Activated CD8-positive, alpha-beta T cell treated with anti-CD3 and anti-CD28 coated beads, Interleukin-2, amount 10 ng/mL, durations not matched to agents 7 days and 5 days (primary cell): Measurements from ENCODE around the gene DLGAP3. TPM values are rescaled to one million over a fixed set of nuclear protein-coding genes. Genes with fewer than 3 reads are reported as not detected.
"Not testable (repeated sequence)": the region's sequence is repeated elsewhere in the genome, so short reads cannot be mapped to it uniquely, and the experiment has no call there.

Experiments used
- ATAC-seq: fragments of 150-1000 bp; cut with Tn5 transposase; one replicate; pipeline ENCODE4 v1.10.0; 2021; ENCODE audit warnings: moderate library complexity
- CTCF ChIA-PET: fragments of 350-600 bp; sonication (Branson Sonifier 250); formaldehyde crosslinking; loops from one replicate; lab custom pipeline; 2021; ENCODE audit warnings: antibody characterized with exemption; lab: Charles Lee
- POLR2A ChIA-PET: fragments of 350-600 bp; sonication (Branson Sonifier 250); formaldehyde crosslinking; loops from one replicate; lab custom pipeline; 2021; ENCODE audit warnings: antibody characterized with exemption; lab: Charles Lee
- DNase-seq: peaks from one replicate; pipeline ENCODE4 v3.0.0-alpha.2; 2020
- H3K27ac Mint-ChIP-seq: one replicate; pipeline ENCODE4 v1.8.0; 2021; ENCODE audit warnings: mild to moderate bottlenecking, mixed read lengths
- H3K27me3 Mint-ChIP-seq: one replicate; pipeline ENCODE4 v1.8.0; 2021; ENCODE audit warnings: low read depth, mixed read lengths
- H3K36me3 Mint-ChIP-seq: one replicate; pipeline ENCODE4 v1.8.0; 2021; ENCODE audit warnings: low read depth, mixed read lengths
- H3K4me1 Mint-ChIP-seq: one replicate; pipeline ENCODE4 v1.8.0; 2021; ENCODE audit warnings: low read depth, mixed read lengths
- H3K4me3 Mint-ChIP-seq: one replicate; pipeline ENCODE4 v1.8.0; 2021; ENCODE audit warnings: mild to moderate bottlenecking, mixed read lengths
- H3K9me3 Mint-ChIP-seq: one replicate; pipeline ENCODE4 v1.8.0; 2022; ENCODE audit warnings: mixed read lengths; ENCODE audit not compliant: insufficient read depth
- total RNA-seq, 2 experiments: library from RNA; stranded (reverse); gene quantifications; one replicate each; pipeline ENCODE4 v1.2.3, GENCODE V29; 2021

Gene DLGAP3
- total RNA-seq, 2 experiments from 2014 or later = 0.29 to 0.39 TPM

- Mint-ChIP-seq H3K4me3 (no peak overlapping the region), H3K4me1 (no peaks in the 10 kb centered on the region), H3K27ac (no peak overlapping the region), H3K36me3 (no peaks in the 10 kb centered on the region), H3K27me3 (no peaks in the 10 kb centered on the region), H3K9me3 (no peaks in the 10 kb centered on the region)
- ChIA-PET CTCF (interaction anchor here (1.4 to 2.0 kb wide), 2 partner anchors 25 to 41 kb away, joined by 3 to 7 read pairs; no protein-coding TSS in a partner anchor), POLR2A (no interaction called here)
- ATAC-seq (no peak), DNase-seq (no peak)
These were observed 102.0 kb downstream of the DLGAP3 start for GRCh38 chr1:34827341-34827941.

GRCh38 chr1:34825455-34826091, 103.9 kb downstream of the DLGAP3 start:
- no peak overlapping the region for H3K4me3 Mint-ChIP-seq
- no peaks in the 10 kb centered on the region for H3K27me3 Mint-ChIP-seq
- ChIA-PET POLR2A (no interaction called here), CTCF (interaction anchor here (2.0 kb wide), 1 partner anchor 27 kb away, joined by 7 read pairs; no protein-coding TSS in a partner anchor)
- no peaks in the 10 kb centered on the region for H3K36me3 Mint-ChIP-seq
- ATAC-seq (no peak), DNase-seq (no peak)
- H3K9me3 Mint-ChIP-seq = no peaks in the 10 kb centered on the region
- no peaks in the 10 kb centered on the region for H3K4me1 Mint-ChIP-seq
- no peak overlapping the region for H3K27ac Mint-ChIP-seq

- Mint-ChIP-seq H3K27ac (no peak overlapping the region), H3K4me1 (no peaks in the 10 kb centered on the region), H3K36me3 (no peaks in the 10 kb centered on the region), H3K4me3 (no peak overlapping the region), H3K9me3 (no peaks in the 10 kb centered on the region), H3K27me3 (no peaks in the 10 kb centered on the region)
- ChIA-PET POLR2A (no interaction called here), CTCF (no interaction called here)
- DNase-seq (no peak), ATAC-seq (no peak)
These were observed 104.5 kb downstream of the DLGAP3 start for GRCh38 chr1:34824817-34825454.

- CTCF ChIA-PET = no interaction called here
- Mint-ChIP-seq H3K27me3 (no peaks in the 10 kb centered on the region), H3K36me3 (no peaks in the 10 kb centered on the region), H3K27ac (no peak overlapping the region), H3K4me3 (no peak overlapping the region), H3K4me1 (no peaks in the 10 kb centered on the region), H3K9me3 (no peaks in the 10 kb centered on the region)
- ATAC-seq (no peak), DNase-seq (no peak)
- POLR2A ChIA-PET = no interaction called here
These were observed 107.2 kb downstream of the DLGAP3 start for GRCh38 chr1:34822202-34822601.

GRCh38 chr1:34818862-34819261, 110.6 kb downstream of the DLGAP3 start:
- CTCF ChIA-PET, H3K4me3 Mint-ChIP-seq, DNase-seq, H3K9me3 Mint-ChIP-seq, H3K4me1 Mint-ChIP-seq, H3K27ac Mint-ChIP-seq, POLR2A ChIA-PET, ATAC-seq, H3K36me3 Mint-ChIP-seq, H3K27me3 Mint-ChIP-seq: not testable (repeated sequence)

- Mint-ChIP-seq H3K4me3 (no peak overlapping the region), H3K27me3 (no peaks in the 10 kb centered on the region), H3K4me1 (no peaks in the 10 kb centered on the region), H3K9me3 (no peaks in the 10 kb centered on the region), H3K36me3 (no peaks in the 10 kb centered on the region), H3K27ac (no peak overlapping the region)
- no peak for ATAC-seq
- ChIA-PET POLR2A (no interaction called here), CTCF (no interaction called here)
- DNase-seq = no peak
These were observed 112.7 kb downstream of the DLGAP3 start for GRCh38 chr1:34816778-34817177.

- no peak for DNase-seq
- no peaks in the 10 kb centered on the region for H3K9me3 Mint-ChIP-seq
- ChIA-PET POLR2A (no interaction called here), CTCF (interaction anchor here (1.0 kb wide), 1 partner anchor 36 kb away, joined by 3 read pairs; no protein-coding TSS in a partner anchor)
- no peak overlapping the region for H3K27ac Mint-ChIP-seq
- no peaks in the 10 kb centered on the region for H3K27me3 Mint-ChIP-seq
- H3K36me3 Mint-ChIP-seq = no peaks in the 10 kb centered on the region
- H3K4me3 Mint-ChIP-seq = no peak overlapping the region
- no peaks in the 10 kb centered on the region for H3K4me1 Mint-ChIP-seq
- no peak for ATAC-seq
These were observed 113.1 kb downstream of the DLGAP3 start for GRCh38 chr1:34816332-34816731.

Other genes starting within 250 kb of the DLGAP3 start
- gene GJB5, start 174.6 kb downstream of the DLGAP3 start, total RNA-seq = not detected
- gene GJB4, start 169.9 kb downstream of the DLGAP3 start, total RNA-seq = not detected
- not detected for gene GJB3, start 148.4 kb downstream of the DLGAP3 start, total RNA-seq
- not detected for gene GJA4, start 136.7 kb downstream of the DLGAP3 start, total RNA-seq
- 10 to 100 TPM; 50.4 to 52.2 TPM for gene SMIM12, start 69.9 kb downstream of the DLGAP3 start, total RNA-seq
- 10 to 100 TPM; 24.8 to 26.7 TPM for gene TMEM35B, start 55.7 kb upstream of the DLGAP3 start, total RNA-seq
- 10 to 100 TPM; 15.2 to 19.2 TPM for gene ZMYM6, start 102.3 kb upstream of the DLGAP3 start, total RNA-seq
- 10 to 100 TPM; 19.6 to 21.4 TPM for gene ZMYM1, start 149.7 kb upstream of the DLGAP3 start, total RNA-seq